ENCODE data around the gene AP3M1. TPM values are rescaled to one million over a fixed set of nuclear protein-coding genes. Genes with fewer than 3 reads are reported as not detected.

Gene AP3M1
- polyA plus RNA-seq, 1 of the 3 experiments (the other 2 are of a cell fraction) = 17.7 TPM

DNA sequence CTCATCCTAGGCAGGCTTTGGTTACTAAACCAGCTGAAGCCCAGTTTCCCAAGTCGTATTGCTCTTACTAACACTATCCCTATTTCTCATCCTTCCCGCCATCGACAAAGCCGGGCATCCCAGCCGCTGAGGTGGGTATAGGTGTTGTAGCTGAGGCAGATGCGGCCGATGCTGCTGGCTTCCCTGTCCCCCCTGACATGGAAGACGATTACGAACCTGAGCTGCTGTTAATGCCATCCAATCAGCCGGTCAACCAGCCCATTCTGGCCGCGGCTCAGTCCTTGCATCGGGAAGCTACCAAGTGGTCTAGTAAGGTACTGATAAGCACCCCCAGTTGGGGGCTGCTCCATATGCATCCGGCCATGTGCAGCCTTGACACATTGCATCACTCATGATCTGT is 38.8 kb downstream of the AP3M1 start:
- WGBS (ENCODE audit: low lambda C conversion rate) = 93% methylated on average over 12 of the region's 14 CpGs
- ChIA-PET POLR2A (no interaction called here), CTCF (interaction anchor here (0.9 to 1.2 kb wide), 2 partner anchors 8 to 123 kb away, joined by 3 to 4 read pairs; no protein-coding TSS in a partner anchor)
- peaks cover 77% of the 10 kb centered on the region for H3K79me2 ChIP-seq (ENCODE audit: insufficient read depth)
- H3K4me2 ChIP-seq = no peak overlapping the region
- H3K4me3 ChIP-seq (ENCODE audit: low read depth in 2 of 2, low read length in 1 of 2) = no peak overlapping the region
- peaks cover 22% of the 10 kb centered on the region for H4K20me1 ChIP-seq (ENCODE audit: insufficient read depth)
- peaks cover 39% of the 10 kb centered on the region for H3F3A ChIP-seq (replicated peaks; ENCODE audit: insufficient read depth)
- H3K27ac ChIP-seq (ENCODE audit: low read depth in 2 of 2, low read length in 1 of 2) = no peak overlapping the region
- no peaks in the 10 kb centered on the region for H3K9me3 ChIP-seq
- TF ChIP-seq FOSL2 (IDR thresholded peaks at IDR 0.05; ENCODE audit: borderline replicate concordance, low read depth) (no peak), GATA2 (CRISPR knock-in tag; IDR thresholded peaks at IDR 0.05) (no peak), SMC3 (IDR thresholded peaks at IDR 0.05; ENCODE audit: low read depth, low read length) (no peak), RAD21 (IDR thresholded peaks at IDR 0.05; ENCODE audit: low read length) (no peak), TEAD4 (IDR thresholded peaks at IDR 0.05; ENCODE audit: borderline replicate concordance, insufficient read depth) (no peak), GABPA (IDR thresholded peaks at IDR 0.05; ENCODE audit: low read depth) (no peak), MXI1 (IDR thresholded peaks at IDR 0.05; ENCODE audit: low read depth, low read length) (no peak), EZH2phosphoT487 (IDR thresholded peaks at IDR 0.05; ENCODE audit: borderline replicate concordance, low read depth) (no peak), JUND (IDR thresholded peaks at IDR 0.05) (no peak), RCOR1 (IDR thresholded peaks at IDR 0.05; ENCODE audit: low read length) (no peak), RXRA (IDR thresholded peaks at IDR 0.05; ENCODE audit: borderline replicate concordance, low read depth) (no peak), NFIC (IDR thresholded peaks at IDR 0.05; ENCODE audit: borderline replicate concordance) (no peak), FOXJ3 (CRISPR knock-in tag; IDR thresholded peaks at IDR 0.05) (no peak)
- TF ChIP-seq, protein P1, sequence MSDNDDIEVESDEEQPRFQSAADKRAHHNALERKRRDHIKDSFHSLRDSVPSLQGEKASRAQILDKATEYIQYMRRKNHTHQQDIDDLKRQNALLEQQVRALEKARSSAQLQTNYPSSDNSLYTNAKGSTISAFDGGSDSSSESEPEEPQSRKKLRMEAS (IDR thresholded peaks at IDR 0.05; ENCODE audit: low read depth) = no peak
- TF ChIP-seq, protein P2, sequence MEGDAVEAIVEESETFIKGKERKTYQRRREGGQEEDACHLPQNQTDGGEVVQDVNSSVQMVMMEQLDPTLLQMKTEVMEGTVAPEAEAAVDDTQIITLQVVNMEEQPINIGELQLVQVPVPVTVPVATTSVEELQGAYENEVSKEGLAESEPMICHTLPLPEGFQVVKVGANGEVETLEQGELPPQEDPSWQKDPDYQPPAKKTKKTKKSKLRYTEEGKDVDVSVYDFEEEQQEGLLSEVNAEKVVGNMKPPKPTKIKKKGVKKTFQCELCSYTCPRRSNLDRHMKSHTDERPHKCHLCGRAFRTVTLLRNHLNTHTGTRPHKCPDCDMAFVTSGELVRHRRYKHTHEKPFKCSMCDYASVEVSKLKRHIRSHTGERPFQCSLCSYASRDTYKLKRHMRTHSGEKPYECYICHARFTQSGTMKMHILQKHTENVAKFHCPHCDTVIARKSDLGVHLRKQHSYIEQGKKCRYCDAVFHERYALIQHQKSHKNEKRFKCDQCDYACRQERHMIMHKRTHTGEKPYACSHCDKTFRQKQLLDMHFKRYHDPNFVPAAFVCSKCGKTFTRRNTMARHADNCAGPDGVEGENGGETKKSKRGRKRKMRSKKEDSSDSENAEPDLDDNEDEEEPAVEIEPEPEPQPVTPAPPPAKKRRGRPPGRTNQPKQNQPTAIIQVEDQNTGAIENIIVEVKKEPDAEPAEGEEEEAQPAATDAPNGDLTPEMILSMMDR (IDR thresholded peaks at IDR 0.05) = no peak
- TF ChIP-seq, protein P3, sequence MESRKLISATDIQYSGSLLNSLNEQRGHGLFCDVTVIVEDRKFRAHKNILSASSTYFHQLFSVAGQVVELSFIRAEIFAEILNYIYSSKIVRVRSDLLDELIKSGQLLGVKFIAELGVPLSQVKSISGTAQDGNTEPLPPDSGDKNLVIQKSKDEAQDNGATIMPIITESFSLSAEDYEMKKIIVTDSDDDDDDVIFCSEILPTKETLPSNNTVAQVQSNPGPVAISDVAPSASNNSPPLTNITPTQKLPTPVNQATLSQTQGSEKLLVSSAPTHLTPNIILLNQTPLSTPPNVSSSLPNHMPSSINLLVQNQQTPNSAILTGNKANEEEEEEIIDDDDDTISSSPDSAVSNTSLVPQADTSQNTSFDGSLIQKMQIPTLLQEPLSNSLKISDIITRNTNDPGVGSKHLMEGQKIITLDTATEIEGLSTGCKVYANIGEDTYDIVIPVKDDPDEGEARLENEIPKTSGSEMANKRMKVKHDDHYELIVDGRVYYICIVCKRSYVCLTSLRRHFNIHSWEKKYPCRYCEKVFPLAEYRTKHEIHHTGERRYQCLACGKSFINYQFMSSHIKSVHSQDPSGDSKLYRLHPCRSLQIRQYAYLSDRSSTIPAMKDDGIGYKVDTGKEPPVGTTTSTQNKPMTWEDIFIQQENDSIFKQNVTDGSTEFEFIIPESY (IDR thresholded peaks at IDR 0.05; ENCODE audit: borderline replicate concordance, low read depth) = no peak
- TF ChIP-seq, protein P4, sequence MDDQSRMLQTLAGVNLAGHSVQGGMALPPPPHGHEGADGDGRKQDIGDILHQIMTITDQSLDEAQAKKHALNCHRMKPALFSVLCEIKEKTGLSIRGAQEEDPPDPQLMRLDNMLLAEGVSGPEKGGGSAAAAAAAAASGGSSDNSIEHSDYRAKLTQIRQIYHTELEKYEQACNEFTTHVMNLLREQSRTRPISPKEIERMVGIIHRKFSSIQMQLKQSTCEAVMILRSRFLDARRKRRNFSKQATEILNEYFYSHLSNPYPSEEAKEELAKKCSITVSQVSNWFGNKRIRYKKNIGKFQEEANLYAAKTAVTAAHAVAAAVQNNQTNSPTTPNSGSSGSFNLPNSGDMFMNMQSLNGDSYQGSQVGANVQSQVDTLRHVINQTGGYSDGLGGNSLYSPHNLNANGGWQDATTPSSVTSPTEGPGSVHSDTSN (IDR thresholded peaks at IDR 0.05) = no peak
- TF ChIP-seq, protein P5, sequence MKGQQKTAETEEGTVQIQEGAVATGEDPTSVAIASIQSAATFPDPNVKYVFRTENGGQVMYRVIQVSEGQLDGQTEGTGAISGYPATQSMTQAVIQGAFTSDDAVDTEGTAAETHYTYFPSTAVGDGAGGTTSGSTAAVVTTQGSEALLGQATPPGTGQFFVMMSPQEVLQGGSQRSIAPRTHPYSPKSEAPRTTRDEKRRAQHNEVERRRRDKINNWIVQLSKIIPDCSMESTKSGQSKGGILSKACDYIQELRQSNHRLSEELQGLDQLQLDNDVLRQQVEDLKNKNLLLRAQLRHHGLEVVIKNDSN (IDR thresholded peaks at IDR 0.05; ENCODE audit: borderline replicate concordance, low read depth) = no peak
- H3K9me2 ChIP-seq = no peaks in the 10 kb centered on the region
- peaks cover 0 to 34% of the 10 kb centered on the region in 2 experiments; a peak in 2 of 4 replicates for H3K4me1 ChIP-seq (ENCODE audit: control insufficient read depth in 1 of 2, insufficient read depth in 2 of 2, low read depth in 1 of 2, low read length in 1 of 2)
- H3K27me3 ChIP-seq (ENCODE audit: insufficient read depth) = no peaks in the 10 kb centered on the region
- H3K36me3 ChIP-seq (replicated peaks in 1 of 2; ENCODE audit: control insufficient read depth in 1 of 2, insufficient read depth in 2 of 2, low read length in 1 of 2) = peaks cover 80 to 87% of the 10 kb centered on the region in 2 experiments
- H2AFZ ChIP-seq (ENCODE audit: low read depth) = no peak overlapping the region
- no peak for DNase-seq
- no peak overlapping the region for H3K9ac ChIP-seq
